Pancreas (tissue), 10 donors: ENCODE measurements around the gene ZNF318. TPM values are rescaled to one million over a fixed set of nuclear protein-coding genes. Genes with fewer than 3 reads are reported as not detected.

Experiments used
- ATAC-seq, 4 donors: fragments of 200-7000 bp; cut with Tn5 transposase; one replicate each; pipeline versions ENCODE4 v1.8.0 to v1.9.1; 2020; ENCODE audit warnings: mild to moderate bottlenecking in 4 of 4, moderate library complexity in 4 of 4
- DNase-seq, 6 donors: peaks; one replicate each; pipeline ENCODE4 v3.0.0-alpha.2; 2020
- FAIRE-seq: peaks from 2 replicates; lab custom pipeline; 2012; peaks lifted over from hg19 to GRCh38; lab: Jason Lieb, UNC
- H3K27ac ChIP-seq, 4 donors: fragments of 200-600 bp; sonication (generic); 1 replicate in 3 of 4; 2 replicates in 1 of 4; pipeline versions ENCODE4 v1.5.0 to v1.8.0; 2020
- H3K27me3 ChIP-seq, 4 donors: fragments of 200-600 bp; one replicate each; pipeline ENCODE4 v1.8.0; 2021
- H3K36me3 ChIP-seq, 3 donors: fragments of 200-600 bp; sonication (generic) in 1 of 3; one replicate each; pipeline versions ENCODE4 v1.5.0 to v1.8.0; 2020 to 2021
- H3K4me1 ChIP-seq, 3 donors: fragments of 200-600 bp; one replicate each; pipeline ENCODE4 v1.8.0; 2021
- H3K4me3 ChIP-seq, 4 donors: fragments of 200-600 bp; sonication (generic) in 2 of 4; one replicate each; pipeline versions ENCODE4 v1.5.0 to v1.8.0; 2020 to 2021
- H3K9me3 ChIP-seq, 4 donors: fragments of 200-600 bp; one replicate each; pipeline ENCODE4 v1.8.0; 2021
- CTCF ChIP-seq, 4 donors: fragments of 200-600 bp; sonication (generic) in 3 of 4; IDR thresholded peaks; one replicate each; pipeline versions ENCODE4 v1.5.0 to v1.8.0; 2021; ENCODE audit warnings: antibody characterized with exemption in 4 of 4
- WGBS, 2 donors: extraction: QIAGEN DNeasy Blood & Tissue Kit; methylation state at CpG; one replicate each; pipeline ENCODE4 v1.1.7; 2013; 5-methylcytosine and 5-hydroxymethylcytosine counted together
- intact Hi-C, 3 donors: fragments of 100-400 bp; cut with DNase I; formaldehyde crosslinking; loops; one replicate each; pipeline versions ENCODE4 v1.11.1 to v1.14.2; 2022
- polyA plus RNA-seq, 2 donors: library from polyadenylated mRNA; stranded (reverse); fragments of 200-250 nt; gene quantifications; one replicate each; pipeline ENCODE4 v1.2.3, GENCODE V29; 2013
- total RNA-seq, 6 donors: library from RNA; stranded (reverse); fragmentation: NEBNext Ultra II Directional in 4 of 6; extraction: Animal tissue kit (Norgen Biotek cat#: 25700) in 4 of 6; gene quantifications; one replicate each; pipeline versions ENCODE4 v1.2.1 to v1.2.4, GENCODE V29; 2021 to 2023
- donor health status: healthy with polysubstance abuse.
- donor health status: DM: no; HTN: no; CAD: no; lungs with moderate emphysema.
- donor health status: DM: no; HTN: no; CAD: no.
- donor health status: control.
- donor health status: control.
- donor health status: Bipolar disorder and iron deficiency.
- donor health status: DM: yes; HTN: yes; CAD: no.
- donor health status: DM: no; HTN: no; CAD: no.
- donor health status: DM: no; HTN: no; CAD: no.
- donor health status: DM: yes; HTN: yes; CAD: no.

The ZNF318 gene
- total and polyA plus RNA-seq, 8 donors, result 6.2 to 13.0 (median 8.7) TPM

- 91 to 94% methylated on average over 4 of the region's 4 CpGs for whole genome bisulfite sequencing, 2 donors
- H3K9me3 ChIP-seq, result no peaks in the 10 kb centered on the region
- no peaks in the 10 kb centered on the region for H3K36me3 ChIP-seq
- DNase-seq (no peak), ATAC-seq (no peak), FAIRE-seq (no peak)
- TF ChIP-seq CTCF (IDR thresholded peaks at IDR 0.05), result no peak
- no peak overlapping the region for H3K4me3 ChIP-seq
- no peaks in the 10 kb centered on the region for H3K4me1 ChIP-seq
- no peaks in the 10 kb centered on the region for H3K27me3 ChIP-seq
- no peak overlapping the region for H3K27ac ChIP-seq
- intact Hi-C loops, result no loop called here
Measured at GRCh38 chr6:43408259-43408658, 38.8 kb upstream of the ZNF318 start.

- ATAC-seq (no peak), DNase-seq (no peak), FAIRE-seq (no peak)
- Histone ChIP-seq H3K27ac (no peak overlapping the region), H3K36me3 (no peaks in the 10 kb centered on the region), H3K4me3 (no peak overlapping the region), H3K27me3 (no peaks in the 10 kb centered on the region), H3K9me3 (no peaks in the 10 kb centered on the region), H3K4me1 (no peaks in the 10 kb centered on the region)
- WGBS, 2 donors, result 24 to 39% methylated on average over 1 of the region's 1 CpG
- intact Hi-C loops, result no loop called here
- no peak for TF ChIP-seq CTCF (IDR thresholded peaks at IDR 0.05)
Measured at GRCh38 chr6:43407296-43407695, 37.8 kb upstream of the ZNF318 start.

- 23 to 24% methylated on average over 3 of the region's 3 CpGs for WGBS, 2 donors
- H3K27ac ChIP-seq, result no peak overlapping the region
- DNase-seq (no peak), ATAC-seq (peak in 1 of 4 donors; percentile 23), FAIRE-seq (no peak)
- intact Hi-C loops, result no loop called here
- H3K27me3 ChIP-seq, result no peaks in the 10 kb centered on the region
- H3K4me1 ChIP-seq, result no peaks in the 10 kb centered on the region
- no peak overlapping the region for H3K4me3 ChIP-seq
- H3K9me3 ChIP-seq, result no peaks in the 10 kb centered on the region
- no peaks in the 10 kb centered on the region for H3K36me3 ChIP-seq
- no peak for TF ChIP-seq CTCF (IDR thresholded peaks at IDR 0.05)
Measured at GRCh38 chr6:43405354-43405753, 35.9 kb upstream of the ZNF318 start.

- Histone ChIP-seq H3K27ac (no peak overlapping the region), H3K36me3 (no peaks in the 10 kb centered on the region), H3K27me3 (no peaks in the 10 kb centered on the region), H3K9me3 (no peaks in the 10 kb centered on the region), H3K4me3 (no peak overlapping the region), H3K4me1 (no peaks in the 10 kb centered on the region)
- DNase-seq (no peak), FAIRE-seq (no peak), ATAC-seq (no peak)
- WGBS, 2 donors, result 66 to 71% methylated on average over 1 of the region's 1 CpG
- no peak for TF ChIP-seq CTCF (IDR thresholded peaks at IDR 0.05)
- intact Hi-C loops, result no loop called here
Measured at GRCh38 chr6:43402820-43403219, 33.4 kb upstream of the ZNF318 start.

GRCh38 chr6:43401730-43402129 is 32.3 kb upstream of the ZNF318 start:
- Histone ChIP-seq H3K36me3 (no peaks in the 10 kb centered on the region), H3K27ac (no peak overlapping the region), H3K4me1 (no peaks in the 10 kb centered on the region), H3K27me3 (no peaks in the 10 kb centered on the region), H3K4me3 (no peak overlapping the region), H3K9me3 (no peaks in the 10 kb centered on the region)
- DNase-seq (no peak), FAIRE-seq (no peak), ATAC-seq (no peak)
- WGBS, 2 donors, result 86 to 92% methylated on average over 3 of the region's 3 CpGs
- no peak for TF ChIP-seq CTCF (IDR thresholded peaks at IDR 0.05)
- intact Hi-C loops, result no loop called here
